Activated CD4-positive, alpha-beta memory T cell treated with anti-CD3 and anti-CD28 coated beads for 36 hours (primary cell): ENCODE measurements around the gene OR7D4. TPM values are rescaled to one million over a fixed set of nuclear protein-coding genes. Genes with fewer than 3 reads are reported as not detected.

Source experiments
- CTCF ChIA-PET: fragments of 350-600 bp; sonication (Branson Sonifier 250); formaldehyde crosslinking; loops from one replicate; lab custom pipeline; 2021; ENCODE audit warnings: antibody characterized with exemption, inconsistent platforms; lab: Charles Lee
- POLR2A ChIA-PET: fragments of 350-600 bp; sonication (Branson Sonifier 250); formaldehyde crosslinking; loops from one replicate; lab custom pipeline; 2021; ENCODE audit warnings: antibody characterized with exemption; lab: Charles Lee
- DNase-seq: peaks from one replicate; pipeline ENCODE4 v3.0.0-alpha.2; 2020
- H3K27ac Mint-ChIP-seq: one replicate; pipeline ENCODE4 v1.8.0; 2021; ENCODE audit warnings: mixed read lengths
- H3K27me3 Mint-ChIP-seq: one replicate; pipeline ENCODE4 v1.8.0; 2021; ENCODE audit warnings: mixed read lengths
- H3K36me3 Mint-ChIP-seq: one replicate; pipeline ENCODE4 v1.8.0; 2021; ENCODE audit warnings: mixed read lengths
- H3K4me1 Mint-ChIP-seq: one replicate; pipeline ENCODE4 v1.8.0; 2021; ENCODE audit warnings: low read depth, mixed read lengths
- H3K4me3 Mint-ChIP-seq: one replicate; pipeline ENCODE4 v1.8.0; 2021; ENCODE audit warnings: mild to moderate bottlenecking, mixed read lengths
- H3K9me3 Mint-ChIP-seq: one replicate; pipeline ENCODE4 v1.8.0; 2021; ENCODE audit warnings: mixed read lengths
- intact Hi-C: fragments of 100-400 bp; cut with micrococcal nuclease; formaldehyde crosslinking; loops from one replicate; pipeline ENCODE4 v1.15.1; 2023
- total RNA-seq, 2 experiments: library from RNA; stranded (reverse); gene quantifications; one replicate each; pipeline ENCODE4 v1.2.3, GENCODE V29; 2021

OR7D4 gene
- total RNA-seq, 2 experiments from 2014 or later: not detected

- intact Hi-C loops: no loop called here
- H3K4me1 Mint-ChIP-seq: no peaks in the 10 kb centered on the region
- H3K27ac Mint-ChIP-seq: no peak overlapping the region
- ChIA-PET CTCF (no interaction called here), POLR2A (no interaction called here)
- no peak overlapping the region for H3K4me3 Mint-ChIP-seq
- H3K27me3 Mint-ChIP-seq: no peaks in the 10 kb centered on the region
- peaks cover 26% of the 10 kb centered on the region for H3K9me3 Mint-ChIP-seq
- H3K36me3 Mint-ChIP-seq: peaks cover 62% of the 10 kb centered on the region
- no peak for DNase-seq
Measured at GRCh38 chr19:9165261-9165660, 54.1 kb downstream of the OR7D4 start.

GRCh38 chr19:9161427-9161826 lies 58.0 kb downstream of the OR7D4 start:
- DNase-seq: no peak
- no peak overlapping the region for H3K27ac Mint-ChIP-seq
- H3K27me3 Mint-ChIP-seq: no peaks in the 10 kb centered on the region
- intact Hi-C loops: no loop called here
- ChIA-PET CTCF (no interaction called here), POLR2A (no interaction called here)
- H3K9me3 Mint-ChIP-seq: peaks cover 30% of the 10 kb centered on the region
- H3K4me1 Mint-ChIP-seq: no peaks in the 10 kb centered on the region
- H3K4me3 Mint-ChIP-seq: no peak overlapping the region
- H3K36me3 Mint-ChIP-seq: peaks cover 88% of the 10 kb centered on the region

Other genes starting within 250 kb of the OR7D4 start
- gene MUC16, start 209.2 kb downstream of the OR7D4 start, total RNA-seq: not detected
- gene OR1M1, start 132.5 kb downstream of the OR7D4 start, total RNA-seq: not detected
- not detected for gene OR7G2, start 112.1 kb downstream of the OR7D4 start, total RNA-seq
- not detected for gene OR7G1, start 103.8 kb downstream of the OR7D4 start, total RNA-seq
- not detected for gene OR7G3, start 92.6 kb downstream of the OR7D4 start, total RNA-seq
- 10 to 100 TPM; 31.8 to 31.9 TPM for gene ZNF317, start 79.2 kb downstream of the OR7D4 start, total RNA-seq
- under 1 TPM in 1 of 2 experiments, not detected in 1; 0.17 TPM for gene OR7D2, start 40.6 kb downstream of the OR7D4 start, total RNA-seq
- not detected for gene OR7E24, start 31.3 kb upstream of the OR7D4 start, total RNA-seq
- 1 to 10 TPM; 5.8 to 6.8 TPM for gene ZNF699, start 90.2 kb upstream of the OR7D4 start, total RNA-seq
- 1 to 10 TPM; 8.0 to 9.4 TPM for gene ZNF559, start 104.6 kb upstream of the OR7D4 start, total RNA-seq
- under 1 TPM; 0.43 to 0.46 TPM for gene ZNF177, start 143.4 kb upstream of the OR7D4 start, total RNA-seq
- gene ZNF266, start 216.0 kb upstream of the OR7D4 start, total RNA-seq: 10 to 100 TPM; 20.0 to 23.4 TPM